ENCODE results near the gene FBXL12.
"Not testable (repeated sequence)": the region's sequence is repeated elsewhere in the genome, so short reads cannot be mapped to it uniquely, and the experiment has no call there.

The FBXL12 gene

GRCh38 chr19:9839415-9839814, 20.5 kb upstream of the FBXL12 start:
- DNase-seq (ENCODE audit: low read depth), result no peak

GRCh38 chr19:9838324-9838723, 19.4 kb upstream of the FBXL12 start:
- DNase-seq (ENCODE audit: low read depth), result no peak

DNA sequence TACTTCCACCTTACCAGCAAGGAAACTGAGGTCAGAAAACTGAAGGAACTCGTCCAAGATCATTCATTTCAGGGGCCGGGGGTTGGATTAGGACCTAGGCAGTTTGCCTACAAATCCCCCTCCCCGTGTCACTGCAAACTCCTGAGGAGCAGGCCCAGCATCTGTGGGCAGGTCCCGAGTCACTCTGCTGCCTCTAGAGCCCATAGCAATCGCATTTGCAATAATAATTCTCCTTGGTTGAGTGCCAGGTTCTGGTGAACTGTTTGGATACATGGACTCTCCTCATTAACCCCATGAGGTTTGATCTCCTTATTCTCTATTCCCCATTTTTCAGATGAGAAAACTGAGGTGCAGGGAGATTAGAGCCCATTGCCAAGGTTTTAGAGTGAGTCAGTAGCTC, 17.1 kb upstream of the FBXL12 start:
- DNase-seq (ENCODE audit: low read depth), result no peak

DNA sequence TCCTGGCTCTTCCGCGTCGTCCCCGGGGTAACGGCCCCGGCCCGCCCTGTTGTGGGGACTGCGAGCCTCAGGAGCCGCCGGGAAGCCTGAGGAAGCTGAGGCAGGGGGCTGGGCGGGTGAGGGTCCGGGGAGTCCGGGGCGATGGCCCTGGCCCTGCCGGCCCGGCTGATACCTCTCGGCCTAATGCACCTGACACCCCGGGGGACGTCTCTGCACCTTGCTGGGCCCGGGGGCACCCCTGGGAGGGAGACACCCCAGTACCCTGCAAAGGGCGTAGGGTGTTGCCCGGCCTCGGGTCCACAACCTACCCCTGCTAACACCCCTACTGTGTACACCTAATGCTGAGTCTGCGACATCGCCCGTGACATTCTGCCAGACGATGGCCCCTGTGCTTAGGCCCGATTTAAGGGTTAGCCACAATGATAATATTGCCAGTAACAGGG, 16.6 kb upstream of the FBXL12 start:
- no peak for DNase-seq (ENCODE audit: low read depth)

DNA sequence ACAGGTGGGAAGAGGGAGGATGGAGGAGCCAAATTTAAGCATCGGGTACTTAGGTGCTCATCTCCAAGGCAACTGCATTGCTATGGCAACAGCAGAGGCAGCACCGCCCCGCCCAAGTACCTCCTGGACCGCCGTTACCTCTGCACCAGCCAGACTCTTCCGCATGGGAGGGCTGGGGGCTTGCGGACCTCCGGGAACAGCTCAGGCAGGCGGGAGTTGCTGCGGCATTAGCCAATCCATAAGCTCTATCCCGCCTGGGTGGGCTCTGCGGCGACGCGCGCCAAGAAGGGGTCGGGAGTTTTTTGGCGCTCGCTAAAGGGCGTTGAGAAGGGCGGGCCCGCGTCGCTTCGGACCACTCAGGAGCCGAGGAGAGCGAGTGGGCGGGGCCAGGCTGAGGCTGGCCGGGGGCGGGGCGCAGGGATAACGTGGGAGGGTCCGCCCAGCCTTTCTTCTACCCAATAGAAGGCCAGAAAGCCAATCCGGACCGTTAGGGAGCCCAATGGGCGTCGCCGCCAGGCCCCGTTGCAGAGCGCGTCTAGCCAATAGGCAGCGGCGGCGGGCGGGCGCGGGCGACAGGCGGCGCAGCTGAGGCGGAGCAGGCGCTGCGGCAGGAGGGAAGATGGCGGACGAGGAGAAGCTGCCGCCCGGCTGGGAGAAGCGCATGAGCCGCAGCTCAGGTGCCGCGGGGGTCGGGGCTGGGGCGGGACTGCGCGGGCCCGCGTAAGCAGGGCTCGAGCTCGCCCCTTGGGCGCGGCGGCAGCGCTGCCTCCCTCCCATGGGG, 16.0 kb upstream of the FBXL12 start, which contains the start of gene PIN1:
Gene PIN1, plus strand, starts transcription at position 593 of the 781 bp plus-strand sequence. Its CDS starts 27 bp downstream, at position 620.
- peak; percentile 99 for DNase-seq (ENCODE audit: low read depth)

GRCh38 chr19:9834307-9834725, 15.4 kb upstream of the FBXL12 start:
- no peak for DNase-seq (ENCODE audit: low read depth)

DNA sequence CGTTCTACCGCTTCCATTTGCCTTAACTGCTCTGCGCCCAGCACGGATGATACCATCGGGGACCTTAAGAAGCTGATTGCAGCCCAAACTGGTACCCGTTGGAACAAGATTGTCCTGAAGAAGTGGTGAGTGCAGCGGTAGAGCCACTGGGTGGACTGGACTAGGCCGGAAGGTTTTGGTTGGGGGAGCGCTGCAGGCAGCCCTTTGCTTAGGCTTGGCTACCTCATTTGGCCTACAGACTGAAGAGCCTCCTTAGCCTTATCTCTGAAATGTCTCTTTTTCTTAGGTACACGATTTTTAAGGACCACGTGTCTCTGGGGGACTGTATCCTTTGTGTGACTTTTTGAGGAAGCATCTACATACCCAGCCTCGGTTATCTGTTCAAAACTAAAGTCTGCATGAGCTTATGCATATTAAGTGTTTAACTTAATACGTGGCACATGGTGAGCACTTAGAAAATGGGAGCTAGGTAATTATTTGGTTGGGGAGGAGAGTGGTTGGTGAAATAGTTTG, 9.7 kb upstream of the FBXL12 start:
- no peak for DNase-seq (ENCODE audit: low read depth)

DNA sequence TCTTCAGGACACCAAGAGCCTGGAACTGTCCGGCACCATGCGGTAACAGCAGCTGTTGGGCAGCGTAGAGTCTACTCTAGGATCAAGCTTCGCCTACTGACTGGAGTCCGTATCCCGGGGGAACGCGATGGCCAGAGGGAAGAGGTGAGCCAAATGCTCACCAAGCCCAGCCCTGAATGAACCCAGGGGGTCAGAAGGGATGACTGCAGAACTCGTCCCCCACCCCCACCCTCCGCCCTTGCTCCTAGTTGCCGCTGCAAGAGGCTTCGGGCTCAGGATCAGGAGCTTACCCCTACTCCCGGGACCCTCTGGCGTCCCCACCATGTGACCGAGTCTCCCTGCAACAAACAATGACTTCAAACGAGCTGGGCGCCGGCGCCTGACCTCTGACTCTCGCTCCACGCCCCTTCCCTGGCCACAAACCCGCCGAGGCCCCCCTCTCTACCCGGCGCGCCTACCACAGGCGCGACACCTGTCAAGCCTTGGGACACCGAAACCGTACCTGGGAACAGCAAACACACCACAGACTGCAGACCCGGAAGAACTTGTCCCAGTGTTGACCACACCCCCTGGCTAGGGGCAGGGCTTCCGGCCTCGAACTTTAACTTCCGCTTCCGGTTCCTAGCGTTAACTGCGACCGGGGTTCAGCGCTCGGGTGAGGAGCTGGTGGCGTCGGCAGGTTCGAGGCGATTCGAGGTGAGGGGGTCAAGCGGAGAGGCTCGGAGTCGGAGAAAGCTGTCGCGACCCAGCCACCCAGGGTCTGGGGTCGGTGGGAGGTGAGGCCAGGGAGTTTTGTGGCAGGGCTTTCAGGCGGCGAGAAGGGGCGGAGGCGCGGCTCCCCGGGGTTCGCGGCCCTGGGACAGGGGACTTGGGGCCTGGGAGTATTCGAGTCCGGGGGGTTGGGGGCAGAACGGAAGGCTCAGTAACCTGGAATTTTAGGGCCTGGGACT, 8.7 kb upstream of the FBXL12 start, which contains the start of gene UBL5:
Gene UBL5, plus strand, starts transcription at position 630 of the 950 bp plus-strand sequence. CDS start 420 bp downstream, outside the sequence.
- DNase-seq (ENCODE audit: low read depth), result peak; percentile 83

GRCh38 chr19:9823816-9824215, 4.9 kb upstream of the FBXL12 start:
- DNase-seq (ENCODE audit: low read depth), result no peak

- DNase-seq (ENCODE audit: low read depth), result not testable (repeated sequence)
Observed at GRCh38 chr19:9820034-9820433, 1.2 kb upstream of the FBXL12 start.

DNA sequence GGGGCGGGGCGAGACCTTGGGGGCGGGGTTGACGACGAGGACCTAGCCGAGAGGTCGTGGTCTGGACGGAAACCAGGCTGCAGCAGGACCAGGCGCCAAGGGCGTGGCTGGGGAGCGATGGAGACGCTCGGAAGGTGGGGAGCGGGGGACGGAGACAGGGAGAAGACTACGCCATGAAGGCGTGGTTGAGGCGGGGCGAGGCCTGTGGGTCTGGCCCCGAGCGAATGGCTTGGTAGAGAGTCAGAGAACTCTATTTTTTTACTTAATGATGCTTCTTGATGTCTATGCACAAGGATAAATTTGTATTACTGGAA, 674 bp upstream of the FBXL12 start:
- no peak for DNase-seq (ENCODE audit: low read depth)

DNA sequence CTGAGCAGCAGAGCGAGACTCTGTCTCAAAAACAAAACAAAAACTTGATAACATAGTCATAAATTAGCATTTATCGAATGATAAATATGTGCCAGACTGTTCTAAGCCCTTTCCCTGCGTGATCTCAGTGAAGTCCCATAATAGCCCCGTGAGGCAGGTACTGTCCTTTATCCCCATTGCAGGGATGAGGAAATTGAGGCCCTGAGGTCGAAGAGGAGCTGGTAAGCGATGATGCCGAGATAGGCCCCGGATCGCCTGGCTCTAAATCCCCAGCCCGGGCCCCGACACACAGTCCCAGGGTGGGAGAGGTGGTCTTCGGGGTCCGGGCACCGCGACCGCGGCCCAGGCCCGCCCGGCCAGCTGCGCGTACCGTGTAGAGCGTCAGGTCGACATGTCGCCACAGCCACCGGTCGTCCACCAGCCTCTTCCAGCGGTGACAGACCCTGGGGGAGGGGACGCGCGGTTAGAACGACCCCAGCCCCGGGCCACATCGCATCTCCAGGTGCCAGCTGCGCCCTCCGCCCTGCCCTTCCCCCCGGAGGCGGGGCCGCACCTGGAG, 625 bp downstream of the FBXL12 start:
- no peak for DNase-seq (ENCODE audit: low read depth)

DNA sequence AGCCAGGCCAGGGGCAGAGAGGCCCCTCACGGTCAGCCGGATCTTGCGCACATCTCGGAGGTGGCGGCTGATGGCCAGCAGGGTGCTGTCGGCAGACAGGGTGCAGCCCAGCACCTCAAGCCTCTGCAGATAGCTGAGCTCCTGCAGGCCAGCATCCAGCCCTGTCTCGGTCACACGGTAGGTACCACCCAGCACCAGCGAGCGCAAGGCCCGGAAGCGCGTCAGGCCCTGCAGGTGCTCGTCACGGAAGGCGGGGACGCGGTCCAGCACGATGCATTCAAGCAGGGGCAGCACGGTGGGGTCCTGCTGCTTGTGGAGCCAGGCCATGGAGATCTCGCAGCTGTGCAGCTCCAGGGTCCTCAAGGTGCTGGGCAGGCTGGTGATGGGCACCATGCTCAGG, 7.7 kb downstream of the FBXL12 start:
- DNase-seq (ENCODE audit: low read depth), result no peak

DNA sequence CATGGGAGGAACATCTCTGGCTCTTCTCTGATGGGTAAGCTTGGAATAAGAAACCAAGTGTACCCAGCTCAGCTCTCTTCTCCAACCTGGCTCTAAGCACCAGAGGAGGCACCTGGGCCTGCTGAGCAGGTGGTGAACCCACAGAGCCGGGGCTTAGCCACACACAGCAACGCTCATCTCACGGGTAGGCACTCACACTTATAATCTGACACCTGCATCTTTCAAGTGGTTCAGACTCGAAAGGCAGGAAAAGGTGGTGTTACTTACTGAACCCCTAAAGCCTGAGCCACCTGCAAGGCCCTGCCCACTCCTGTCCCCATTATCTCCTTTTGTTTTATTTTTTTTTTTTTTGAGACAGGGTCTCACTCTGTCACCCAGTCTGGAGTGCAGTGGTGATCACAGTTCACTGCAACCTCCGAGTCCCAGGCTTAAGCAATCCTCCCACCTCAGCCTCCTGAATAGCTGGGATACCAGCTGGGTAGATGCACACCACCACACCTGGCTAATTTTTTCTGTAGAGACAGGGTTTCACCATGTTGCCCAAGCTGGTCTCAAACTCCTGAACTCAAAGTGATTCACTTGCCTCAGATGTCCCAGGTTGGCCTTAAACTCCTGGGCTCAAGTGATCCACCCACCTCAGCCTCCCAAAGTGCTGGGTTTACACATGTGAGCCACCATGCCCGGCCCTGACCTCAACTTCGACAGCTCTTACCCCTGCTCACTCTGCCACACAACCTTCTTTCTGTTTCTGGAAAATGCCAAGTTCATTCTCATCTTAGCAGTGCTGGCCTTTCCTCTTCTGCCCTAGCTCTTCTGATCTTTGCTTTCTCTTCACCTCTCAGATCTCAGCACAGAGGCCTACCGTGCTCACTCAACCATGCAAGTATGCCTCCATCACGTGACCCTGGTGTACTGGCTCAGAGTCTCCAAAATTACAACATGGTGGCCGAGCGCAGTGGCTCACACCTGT, 9.7 kb downstream of the FBXL12 start:
- no peak for DNase-seq (ENCODE audit: low read depth)

DNA sequence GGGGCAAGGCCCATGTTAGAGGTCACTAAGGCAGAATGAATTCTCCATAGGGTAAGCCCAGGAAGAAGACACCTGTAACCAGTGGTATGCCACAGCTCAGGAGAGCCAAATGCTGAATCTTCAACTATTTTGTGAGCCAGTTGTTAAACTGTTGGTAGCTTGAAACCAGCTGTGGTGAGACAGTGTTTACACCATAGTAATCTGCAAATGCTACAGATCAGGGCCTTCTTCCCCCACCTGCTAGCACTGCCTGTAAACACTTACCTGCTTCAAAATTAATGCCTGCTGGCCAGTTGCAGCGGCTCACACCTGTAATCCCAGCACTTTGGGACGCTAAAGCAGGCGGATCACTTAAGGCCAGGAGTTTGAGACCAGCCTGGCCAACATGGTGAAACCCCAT, 12.1 kb downstream of the FBXL12 start:
- no peak for DNase-seq (ENCODE audit: low read depth)

DNA sequence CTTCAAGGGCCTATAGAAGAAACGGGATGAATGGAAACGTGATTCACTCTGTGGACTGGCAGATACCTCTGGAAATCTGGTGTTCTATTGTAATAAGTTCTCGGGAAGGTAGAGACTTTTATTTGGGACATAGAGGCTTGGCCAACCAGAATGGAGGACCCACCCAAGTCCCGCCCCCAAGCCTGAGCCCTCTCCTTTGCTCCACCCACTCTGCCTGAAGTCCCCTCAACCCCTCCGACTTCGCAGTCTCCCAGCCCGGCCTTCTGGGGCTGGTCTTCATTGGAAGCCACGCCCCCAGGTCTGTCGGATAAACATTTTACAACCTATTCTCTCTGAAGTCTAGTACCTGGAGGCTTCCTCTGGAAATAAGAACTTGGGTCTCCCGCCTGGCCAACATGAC, 16.9 kb downstream of the FBXL12 start:
- DNase-seq (ENCODE audit: low read depth), result no peak

DNA sequence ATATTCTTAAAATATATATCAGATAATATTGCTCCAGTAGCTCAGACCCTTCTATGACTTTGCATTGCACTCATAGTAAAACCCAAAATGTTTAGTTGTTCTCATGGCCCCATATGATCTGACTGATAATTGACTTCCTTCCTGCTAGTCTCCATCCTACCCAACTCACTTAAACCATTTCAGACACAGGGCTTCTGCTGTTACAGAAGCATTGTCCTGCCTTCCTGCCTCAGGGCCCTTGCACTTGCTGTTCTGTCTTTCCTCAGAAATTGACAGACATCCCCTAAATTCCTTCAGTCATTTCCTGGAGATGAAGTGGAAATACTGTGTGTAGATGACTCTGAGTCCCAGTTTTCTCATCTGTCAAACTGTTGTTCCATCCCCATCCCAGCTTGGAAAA, 19.7 kb downstream of the FBXL12 start:
- DNase-seq (ENCODE audit: low read depth), result no peak

- DNase-seq (ENCODE audit: low read depth), result no peak
Observed at GRCh38 chr19:9797871-9798270, 21.0 kb downstream of the FBXL12 start.

- DNase-seq (ENCODE audit: low read depth), result peak; percentile 70
Observed at GRCh38 chr19:9796113-9796773, 22.6 kb downstream of the FBXL12 start.

DNA sequence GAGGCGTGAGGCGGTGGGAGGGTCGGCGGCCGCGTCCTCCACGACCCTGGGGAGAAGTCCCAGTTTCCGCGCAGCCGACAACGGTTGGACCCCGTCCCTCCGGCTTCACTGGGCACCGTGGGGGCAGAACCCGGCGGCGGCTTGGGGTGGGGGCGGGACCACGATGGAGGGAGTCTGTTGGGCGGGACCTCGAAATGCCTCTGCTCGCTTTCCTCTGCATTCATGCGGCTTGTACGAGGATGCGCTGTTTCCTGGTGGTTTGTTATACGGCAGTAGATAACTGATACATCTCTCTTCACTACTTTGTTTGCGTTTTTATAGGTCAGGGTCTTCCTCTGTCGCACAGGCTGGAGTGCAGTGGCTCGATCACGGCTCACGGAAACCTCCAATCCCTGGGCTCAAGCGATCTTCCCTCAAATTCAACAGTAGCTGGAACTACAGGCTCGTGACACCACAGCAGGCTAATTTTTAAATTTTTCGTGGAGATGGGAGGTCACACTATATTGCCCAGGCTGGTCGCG, 25.7 kb downstream of the FBXL12 start:
- peak; percentile 43 for DNase-seq (ENCODE audit: low read depth)
